ENCODE results near the gene FNDC11. TPM values are rescaled to one million over a fixed set of nuclear protein-coding genes. Genes with fewer than 3 reads are reported as not detected.

Gene FNDC11
- total RNA-seq, 1 donor from 2014 or later: 1.7 TPM

DNA sequence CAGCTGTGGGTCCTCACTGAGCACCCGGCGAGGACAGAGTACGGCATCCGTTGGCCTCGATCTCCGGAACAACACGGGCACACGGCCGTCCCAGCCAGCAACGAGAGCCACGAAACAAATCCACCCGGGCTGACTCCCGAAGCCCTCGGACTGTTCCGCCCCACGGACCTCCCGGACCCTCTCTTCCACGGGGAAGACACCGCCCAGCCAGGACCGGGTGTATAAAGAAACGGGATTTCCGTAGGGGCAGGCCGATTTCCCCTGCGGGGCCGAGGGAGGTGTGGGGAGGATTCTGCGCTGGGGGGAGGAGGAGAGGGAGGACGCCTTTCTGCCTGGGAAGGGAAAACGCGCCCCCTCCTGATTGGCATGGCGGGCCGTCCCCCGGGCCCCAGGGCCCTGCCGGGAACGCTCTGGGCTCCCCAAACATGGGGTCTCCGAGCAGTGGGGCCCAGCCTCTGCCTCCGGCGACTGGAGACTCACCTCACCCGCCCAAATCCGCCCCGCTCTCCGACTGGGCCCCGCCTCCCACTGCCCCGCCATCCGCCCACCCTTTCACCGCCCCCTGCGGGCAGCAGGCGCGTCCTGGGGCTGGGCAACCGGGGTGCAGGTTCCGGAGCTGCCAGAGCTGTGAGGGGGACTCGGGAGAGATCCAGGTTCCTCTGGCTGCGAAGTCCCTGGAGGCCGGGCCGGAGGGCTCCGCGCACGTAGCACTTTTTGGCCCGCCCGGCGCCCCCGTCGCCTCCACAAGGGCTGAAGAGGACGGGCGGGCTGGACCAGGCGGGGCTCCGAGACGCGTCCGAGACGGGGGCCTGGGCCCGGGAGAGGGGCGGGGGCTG is 34.1 kb upstream of the FNDC11 start:
- DNase-seq (ENCODE audit: low read depth): no peak
- peak overlapping the region; percentile 86 for H3K4me3 ChIP-seq (ENCODE audit: low read depth, low read length)
- TF ChIP-seq, protein P1, sequence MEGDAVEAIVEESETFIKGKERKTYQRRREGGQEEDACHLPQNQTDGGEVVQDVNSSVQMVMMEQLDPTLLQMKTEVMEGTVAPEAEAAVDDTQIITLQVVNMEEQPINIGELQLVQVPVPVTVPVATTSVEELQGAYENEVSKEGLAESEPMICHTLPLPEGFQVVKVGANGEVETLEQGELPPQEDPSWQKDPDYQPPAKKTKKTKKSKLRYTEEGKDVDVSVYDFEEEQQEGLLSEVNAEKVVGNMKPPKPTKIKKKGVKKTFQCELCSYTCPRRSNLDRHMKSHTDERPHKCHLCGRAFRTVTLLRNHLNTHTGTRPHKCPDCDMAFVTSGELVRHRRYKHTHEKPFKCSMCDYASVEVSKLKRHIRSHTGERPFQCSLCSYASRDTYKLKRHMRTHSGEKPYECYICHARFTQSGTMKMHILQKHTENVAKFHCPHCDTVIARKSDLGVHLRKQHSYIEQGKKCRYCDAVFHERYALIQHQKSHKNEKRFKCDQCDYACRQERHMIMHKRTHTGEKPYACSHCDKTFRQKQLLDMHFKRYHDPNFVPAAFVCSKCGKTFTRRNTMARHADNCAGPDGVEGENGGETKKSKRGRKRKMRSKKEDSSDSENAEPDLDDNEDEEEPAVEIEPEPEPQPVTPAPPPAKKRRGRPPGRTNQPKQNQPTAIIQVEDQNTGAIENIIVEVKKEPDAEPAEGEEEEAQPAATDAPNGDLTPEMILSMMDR (conservative IDR thresholded peaks at IDR 0.05; ENCODE audit: low read depth, low read length): peak; percentile 32

DNA sequence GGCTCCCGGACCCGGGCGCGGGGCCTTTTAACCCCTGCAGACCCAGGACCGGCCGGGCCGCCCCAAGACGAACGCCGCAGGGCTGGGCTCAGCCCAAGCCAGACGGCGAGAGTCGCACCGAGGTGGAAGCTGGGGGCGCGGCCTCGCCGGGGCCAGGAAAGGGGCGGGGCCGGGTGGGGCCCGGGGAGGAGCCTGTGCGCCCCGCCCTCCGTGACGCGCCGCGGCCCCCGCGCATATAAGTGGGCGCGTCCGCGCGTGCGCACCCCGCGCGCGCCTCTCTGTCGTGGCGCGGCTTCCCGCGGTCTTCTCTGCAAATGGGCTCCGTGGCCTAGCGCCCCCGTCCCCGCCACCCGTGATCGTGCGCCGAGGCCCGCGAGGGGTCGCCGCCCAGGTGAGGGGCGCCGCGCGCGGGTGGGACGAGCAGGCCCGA is 33.4 kb upstream of the FNDC11 start, which contains the start of gene PPDPF:
PPDPF (plus strand) TSS at position 262 of the 430 bp plus-strand sequence. CDS start 544 bp downstream, outside the sequence.
- DNase-seq (ENCODE audit: low read depth): no peak

DNA sequence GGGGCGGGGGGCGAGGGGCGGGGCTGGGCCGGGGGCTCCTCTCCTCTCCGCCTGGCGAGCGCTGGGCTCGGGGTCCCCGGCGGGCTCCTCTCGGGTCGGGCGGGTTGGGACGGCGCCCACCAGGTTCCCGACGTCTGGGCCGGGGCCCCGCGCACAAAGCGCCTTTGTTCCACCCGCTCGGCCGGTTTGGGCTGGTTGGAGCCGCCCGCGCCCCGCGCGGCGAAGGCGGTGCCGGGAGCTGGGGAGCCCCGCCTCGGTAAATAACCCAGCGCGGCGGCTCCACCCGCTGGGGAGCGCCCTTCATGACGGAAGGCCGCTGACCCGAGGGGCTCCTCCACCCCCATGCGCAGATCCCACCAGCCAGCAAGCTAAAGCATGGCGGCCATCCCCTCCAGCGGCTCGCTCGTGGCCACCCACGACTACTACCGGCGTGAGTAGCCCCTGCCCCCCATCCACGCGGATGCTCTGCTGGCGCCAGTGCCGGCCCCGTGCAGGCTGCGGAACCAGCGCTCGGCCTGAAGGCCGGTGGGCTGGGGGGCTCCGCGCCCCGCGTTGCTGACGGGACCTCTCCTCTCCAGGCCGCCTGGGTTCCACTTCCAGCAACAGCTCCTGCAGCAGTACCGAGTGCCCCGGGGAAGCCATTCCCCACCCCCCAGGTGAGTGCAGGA is 32.9 kb upstream of the FNDC11 start:
- TF ChIP-seq, protein P1 (conservative IDR thresholded peaks at IDR 0.05; ENCODE audit: low read depth, low read length): no peak
- DNase-seq (ENCODE audit: low read depth): no peak
- peak overlapping the region; percentile 86 for H3K4me3 ChIP-seq (ENCODE audit: low read depth, low read length)

More for the DNA sequence above, 33.4 kb upstream of the FNDC11 start, which contains the start of gene PPDPF:
- TF ChIP-seq, protein P1 (conservative IDR thresholded peaks at IDR 0.05; ENCODE audit: low read depth, low read length): no peak
- peak within 1 kb of the TSS; percentile 86 for H3K4me3 ChIP-seq (ENCODE audit: low read depth, low read length)

GRCh38 chr20:63521602-63522001 is 32.4 kb upstream of the FNDC11 start:
- TF ChIP-seq, protein P1 (conservative IDR thresholded peaks at IDR 0.05; ENCODE audit: low read depth, low read length): no peak
- DNase-seq (ENCODE audit: low read depth): no peak
- H3K4me3 ChIP-seq (ENCODE audit: low read depth, low read length): peak overlapping the region; percentile 86

GRCh38 chr20:63522091-63522868 is 31.7 kb upstream of the FNDC11 start:
- TF ChIP-seq, protein P1 (conservative IDR thresholded peaks at IDR 0.05; ENCODE audit: low read depth, low read length): no peak
- peak overlapping the region; percentile 86 for H3K4me3 ChIP-seq (ENCODE audit: low read depth, low read length)
- no peak for DNase-seq (ENCODE audit: low read depth)

GRCh38 chr20:63522981-63523611 is 30.9 kb upstream of the FNDC11 start:
- DNase-seq (ENCODE audit: low read depth): no peak
- H3K4me3 ChIP-seq (ENCODE audit: low read depth, low read length): no peak overlapping the region
- TF ChIP-seq, protein P1 (conservative IDR thresholded peaks at IDR 0.05; ENCODE audit: low read depth, low read length): no peak
